A673 (cell line): ENCODE measurements around the gene SLC22A4. TPM values are rescaled to one million over a fixed set of nuclear protein-coding genes. Genes with fewer than 3 reads are reported as not detected.

Experiments used
- BruUV-seq: library from RNA; stranded (reverse); fragments of 400-500 nt; replicated peaks from 2 replicates; lab custom pipeline; 2021; lab: Mats Ljungman, UMichigan
- CTCF ChIA-PET: fragments of 300-600 bp; sonication (Branson Sonifier 250); formaldehyde crosslinking; loops from one replicate; lab custom pipeline; 2022; ENCODE audit warnings: antibody characterized with exemption; lab: Charles Lee
- POLR2A ChIA-PET: fragments of 300-600 bp; sonication (Branson Sonifier 250); formaldehyde crosslinking; loops from one replicate; lab custom pipeline; 2022; ENCODE audit warnings: antibody characterized with exemption; ENCODE audit not compliant: low non-redundant PET; lab: Charles Lee
- DNase-seq: peaks from one replicate; pipeline ENCODE4 v3.0.0-alpha.2; 2015; ENCODE audit warnings: low spot score
- H3K27ac ChIP-seq: fragments of 200-600 bp; sonication (generic); 2 replicates; pipeline ENCODE4 v1.5.1; 2016; ENCODE audit warnings: mixed run types, low read depth, mild to moderate bottlenecking, mixed read lengths, antibody characterized with exemption, low read length; ENCODE audit not compliant: poor library complexity, severe bottlenecking
- H3K27me3 ChIP-seq: fragments of 200-600 bp; sonication (generic); replicated peaks from 2 replicates; pipeline ENCODE4 v1.6.1; 2017; ENCODE audit warnings: mixed run types, low read depth, mild to moderate bottlenecking, mixed read lengths, antibody characterized with exemption, low read length; ENCODE audit not compliant: insufficient read depth, poor library complexity
- H3K36me3 ChIP-seq: fragments of 200-600 bp; sonication (generic); 2 replicates; pipeline ENCODE4 v1.6.1; 2016; ENCODE audit warnings: mixed run types, mild to moderate bottlenecking, mixed read lengths, antibody characterized with exemption, low read length; ENCODE audit not compliant: insufficient read depth, poor library complexity, severe bottlenecking
- H3K4me1 ChIP-seq: fragments of 200-600 bp; sonication (generic); 2 replicates; pipeline ENCODE4 v1.6.1; 2017; ENCODE audit warnings: mixed run types, mild to moderate bottlenecking, mixed read lengths, antibody characterized with exemption, low read length; ENCODE audit not compliant: insufficient read depth, poor library complexity, severe bottlenecking
- H3K4me3 ChIP-seq: fragments of 200-600 bp; sonication (generic); 2 replicates; pipeline ENCODE4 v1.5.1; 2016; ENCODE audit warnings: low read depth, mixed run types, mild to moderate bottlenecking, mixed read lengths, low read length; ENCODE audit not compliant: poor library complexity, severe bottlenecking
- H3K9me3 ChIP-seq: fragments of 200-600 bp; sonication (generic); 2 replicates; pipeline ENCODE4 v1.6.1; 2016; ENCODE audit warnings: mixed run types, low read depth, mild to moderate bottlenecking, mixed read lengths, antibody characterized with exemption, low read length; ENCODE audit not compliant: poor library complexity, severe bottlenecking
- CTCF ChIP-seq: fragments of 300-800, 200-600 bp; sonication (generic); conservative IDR thresholded peaks from 2 replicates; pipeline ENCODE4 v1.5.1; 2017; ENCODE audit warnings: low read depth, mild to moderate bottlenecking, antibody characterized with exemption, low read length, moderate library complexity, mixed read lengths
- EZH2 ChIP-seq: fragments of 200-600 bp; sonication (generic); IDR thresholded peaks from 2 replicates; pipeline ENCODE4 v1.6.1; 2017; ENCODE audit warnings: borderline replicate concordance, low read depth, mild to moderate bottlenecking, mixed read lengths, antibody characterized with exemption, low read length; ENCODE audit not compliant: poor library complexity, severe bottlenecking
- intact Hi-C: fragments of 100-400 bp; cut with micrococcal nuclease; formaldehyde crosslinking; loops from one replicate; pipeline ENCODE4 v1.10.0; 2022; ENCODE audit not compliant: unreplicated experiment
- total RNA-seq: library from RNA; stranded (reverse); gene quantifications from 2 replicates; pipeline ENCODE4 v1.2.3, GENCODE V29; 2021

The SLC22A4 gene
- total RNA-seq, 1 experiment from 2014 or later, result 0.99 TPM

GRCh38 chr5:132370181-132370970, 76.2 kb downstream of the SLC22A4 start:
- no TSS peak for BruUV-seq
- Histone ChIP-seq H3K27ac (no peak overlapping the region), H3K27me3 (no peaks in the 10 kb centered on the region), H3K4me3 (peak overlapping the region; percentile 82), H3K36me3 (no peaks in the 10 kb centered on the region), H3K9me3 (no peaks in the 10 kb centered on the region), H3K4me1 (peaks cover 10% of the 10 kb centered on the region)
- DNase-seq, result no peak
- intact Hi-C loops, result no loop called here
- ChIA-PET CTCF (no interaction called here), POLR2A (no interaction called here)
- no peak for TF ChIP-seq CTCF

GRCh38 chr5:132370971-132371602, 76.9 kb downstream of the SLC22A4 start:
- Histone ChIP-seq H3K4me3 (no peak overlapping the region), H3K36me3 (no peaks in the 10 kb centered on the region), H3K27me3 (no peaks in the 10 kb centered on the region), H3K4me1 (peaks cover 10% of the 10 kb centered on the region), H3K27ac (no peak overlapping the region), H3K9me3 (no peaks in the 10 kb centered on the region)
- DNase-seq, result no peak
- TF ChIP-seq EZH2 (no peak), CTCF (no peak)
- BruUV-seq, result TSS peak; percentile 60
- intact Hi-C loops, result no loop called here
- ChIA-PET CTCF (no interaction called here), POLR2A (no interaction called here)

- no TSS peak for BruUV-seq
- CTCF ChIA-PET, result no interaction called here
- POLR2A ChIA-PET, result no interaction called here
Observed at GRCh38 chr5:132371603-132371994, 77.4 kb downstream of the SLC22A4 start.

More at GRCh38 chr5:132371603-132371994, 77.4 kb downstream of the SLC22A4 start:
- TF ChIP-seq CTCF (no peak), EZH2 (no peak)
- H3K4me1 ChIP-seq, result peaks cover 10% of the 10 kb centered on the region
- H3K27me3 ChIP-seq, result no peaks in the 10 kb centered on the region
- H3K27ac ChIP-seq, result no peak overlapping the region
- no peaks in the 10 kb centered on the region for H3K9me3 ChIP-seq
- no peak for DNase-seq
- H3K4me3 ChIP-seq, result no peak overlapping the region
- no peaks in the 10 kb centered on the region for H3K36me3 ChIP-seq
- intact Hi-C loops, result no loop called here
